D721Med (cell line): ENCODE measurements around the gene CSE1L.

ENCODE experiments used
- DNase-seq: peaks from one replicate; pipeline ENCODE4 v3.0.0; 2011; ENCODE audit warnings: low spot score; ENCODE audit not compliant: insufficient read length
- FAIRE-seq: peaks from 2 replicates; lab custom pipeline; 2011; peaks lifted over from hg19 to GRCh38; lab: Jason Lieb, UNC
- TF ChIP-seq, protein P1 (sequence below): IDR thresholded peaks from 2 replicates; pipeline ENCODE4 v1.5.1; 2012; ENCODE audit warnings: mild to moderate bottlenecking, control low read depth; ENCODE audit not compliant: insufficient read depth; ENCODE audit errors: missing control alignments

The CSE1L gene, protein sequence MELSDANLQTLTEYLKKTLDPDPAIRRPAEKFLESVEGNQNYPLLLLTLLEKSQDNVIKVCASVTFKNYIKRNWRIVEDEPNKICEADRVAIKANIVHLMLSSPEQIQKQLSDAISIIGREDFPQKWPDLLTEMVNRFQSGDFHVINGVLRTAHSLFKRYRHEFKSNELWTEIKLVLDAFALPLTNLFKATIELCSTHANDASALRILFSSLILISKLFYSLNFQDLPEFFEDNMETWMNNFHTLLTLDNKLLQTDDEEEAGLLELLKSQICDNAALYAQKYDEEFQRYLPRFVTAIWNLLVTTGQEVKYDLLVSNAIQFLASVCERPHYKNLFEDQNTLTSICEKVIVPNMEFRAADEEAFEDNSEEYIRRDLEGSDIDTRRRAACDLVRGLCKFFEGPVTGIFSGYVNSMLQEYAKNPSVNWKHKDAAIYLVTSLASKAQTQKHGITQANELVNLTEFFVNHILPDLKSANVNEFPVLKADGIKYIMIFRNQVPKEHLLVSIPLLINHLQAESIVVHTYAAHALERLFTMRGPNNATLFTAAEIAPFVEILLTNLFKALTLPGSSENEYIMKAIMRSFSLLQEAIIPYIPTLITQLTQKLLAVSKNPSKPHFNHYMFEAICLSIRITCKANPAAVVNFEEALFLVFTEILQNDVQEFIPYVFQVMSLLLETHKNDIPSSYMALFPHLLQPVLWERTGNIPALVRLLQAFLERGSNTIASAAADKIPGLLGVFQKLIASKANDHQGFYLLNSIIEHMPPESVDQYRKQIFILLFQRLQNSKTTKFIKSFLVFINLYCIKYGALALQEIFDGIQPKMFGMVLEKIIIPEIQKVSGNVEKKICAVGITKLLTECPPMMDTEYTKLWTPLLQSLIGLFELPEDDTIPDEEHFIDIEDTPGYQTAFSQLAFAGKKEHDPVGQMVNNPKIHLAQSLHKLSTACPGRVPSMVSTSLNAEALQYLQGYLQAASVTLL

DNA sequence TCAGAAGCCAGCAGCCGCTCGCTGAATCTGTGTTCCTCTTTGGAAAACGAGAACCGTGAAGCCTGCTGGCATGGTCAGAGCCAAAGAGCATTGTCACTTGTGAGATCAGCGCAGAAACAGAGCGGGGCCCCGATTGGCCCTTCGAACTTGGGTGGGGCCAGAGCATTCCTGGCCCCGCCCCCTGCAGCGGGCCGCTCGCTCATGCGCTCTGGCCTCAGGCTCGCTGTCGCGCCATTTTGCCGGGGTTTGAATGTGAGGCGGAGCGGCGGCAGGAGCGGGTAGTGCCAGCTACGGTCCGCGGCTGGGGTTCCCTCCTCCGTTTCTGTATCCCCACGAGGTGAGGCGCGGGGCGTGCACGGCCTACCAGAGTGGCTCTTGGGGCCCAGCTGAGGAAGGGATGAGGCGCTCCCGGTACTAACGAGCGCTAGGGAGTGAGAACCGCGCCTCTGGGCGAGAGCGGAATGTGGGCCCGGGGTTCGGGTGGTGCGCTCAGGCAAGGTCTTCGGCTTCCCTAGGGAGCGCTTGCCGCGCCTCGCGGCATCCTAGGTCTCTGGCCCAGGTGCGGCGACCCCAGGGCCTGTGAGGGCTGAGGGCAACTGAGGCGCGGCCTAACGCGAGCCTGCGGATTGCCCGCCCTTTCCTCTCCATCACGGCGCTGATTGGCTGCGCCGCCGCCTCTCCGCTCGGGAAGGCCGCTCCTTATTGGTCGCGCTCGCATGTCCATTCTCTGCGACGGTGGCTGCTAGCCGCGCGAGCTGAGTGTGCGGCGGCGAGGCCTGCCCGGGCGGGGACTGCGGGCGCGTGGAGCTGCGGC lies at the start of gene CSE1L:
Gene CSE1L (plus strand): TSS at position 226 of the 814 bp plus-strand sequence. CDS start 12,152 bp downstream, outside the sequence.
- TF ChIP-seq, protein P1, sequence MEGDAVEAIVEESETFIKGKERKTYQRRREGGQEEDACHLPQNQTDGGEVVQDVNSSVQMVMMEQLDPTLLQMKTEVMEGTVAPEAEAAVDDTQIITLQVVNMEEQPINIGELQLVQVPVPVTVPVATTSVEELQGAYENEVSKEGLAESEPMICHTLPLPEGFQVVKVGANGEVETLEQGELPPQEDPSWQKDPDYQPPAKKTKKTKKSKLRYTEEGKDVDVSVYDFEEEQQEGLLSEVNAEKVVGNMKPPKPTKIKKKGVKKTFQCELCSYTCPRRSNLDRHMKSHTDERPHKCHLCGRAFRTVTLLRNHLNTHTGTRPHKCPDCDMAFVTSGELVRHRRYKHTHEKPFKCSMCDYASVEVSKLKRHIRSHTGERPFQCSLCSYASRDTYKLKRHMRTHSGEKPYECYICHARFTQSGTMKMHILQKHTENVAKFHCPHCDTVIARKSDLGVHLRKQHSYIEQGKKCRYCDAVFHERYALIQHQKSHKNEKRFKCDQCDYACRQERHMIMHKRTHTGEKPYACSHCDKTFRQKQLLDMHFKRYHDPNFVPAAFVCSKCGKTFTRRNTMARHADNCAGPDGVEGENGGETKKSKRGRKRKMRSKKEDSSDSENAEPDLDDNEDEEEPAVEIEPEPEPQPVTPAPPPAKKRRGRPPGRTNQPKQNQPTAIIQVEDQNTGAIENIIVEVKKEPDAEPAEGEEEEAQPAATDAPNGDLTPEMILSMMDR: no peak
- no peak for FAIRE-seq
- peak; percentile 67 for DNase-seq

DNA sequence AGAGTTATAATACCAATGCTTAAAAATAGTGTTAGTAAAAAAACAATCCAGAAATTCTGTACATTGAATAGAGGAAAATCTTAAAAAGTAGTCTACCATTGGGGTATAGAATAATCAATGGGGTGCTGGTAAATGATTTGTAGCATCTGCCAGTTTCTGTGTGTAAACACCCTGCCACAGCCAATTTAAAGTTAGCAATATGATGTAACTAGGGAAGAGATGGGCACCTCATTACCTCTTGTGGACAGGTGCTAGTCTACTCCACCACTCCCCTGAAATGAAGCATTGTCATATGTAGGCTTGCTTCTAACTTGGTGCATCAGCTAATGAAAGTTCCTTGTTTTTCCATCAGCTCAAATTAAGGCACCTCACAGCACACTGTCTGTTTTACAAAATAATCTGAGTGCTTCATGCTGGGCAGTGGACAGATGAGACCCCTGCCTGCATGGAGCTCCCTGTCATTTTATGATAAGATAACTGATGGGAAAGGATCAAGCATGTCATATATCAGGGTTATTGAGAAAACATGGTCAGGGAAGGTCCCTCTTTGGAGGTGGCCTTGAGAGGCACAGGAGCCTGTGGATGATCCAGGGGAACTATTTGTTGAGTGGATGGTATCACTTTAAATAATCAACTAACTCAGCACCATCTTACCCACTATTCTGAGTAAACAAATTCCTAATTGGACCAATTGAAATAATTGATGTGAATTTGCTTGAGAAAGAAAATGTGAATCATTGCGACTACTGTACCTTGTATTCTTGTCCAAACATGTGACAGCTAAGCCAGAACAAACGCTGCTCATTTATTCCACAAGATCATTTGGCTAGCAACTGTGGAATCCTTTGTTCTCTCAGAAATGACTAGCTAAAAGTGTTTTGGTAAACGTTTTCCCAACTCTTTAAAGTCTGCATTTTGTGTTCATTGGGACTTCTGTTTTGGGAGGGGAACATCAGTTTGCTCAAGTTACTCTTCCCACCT lies 45.9 kb upstream of the CSE1L start:
- TF ChIP-seq, protein P1: no peak
- DNase-seq (no peak), FAIRE-seq (no peak)

DNA sequence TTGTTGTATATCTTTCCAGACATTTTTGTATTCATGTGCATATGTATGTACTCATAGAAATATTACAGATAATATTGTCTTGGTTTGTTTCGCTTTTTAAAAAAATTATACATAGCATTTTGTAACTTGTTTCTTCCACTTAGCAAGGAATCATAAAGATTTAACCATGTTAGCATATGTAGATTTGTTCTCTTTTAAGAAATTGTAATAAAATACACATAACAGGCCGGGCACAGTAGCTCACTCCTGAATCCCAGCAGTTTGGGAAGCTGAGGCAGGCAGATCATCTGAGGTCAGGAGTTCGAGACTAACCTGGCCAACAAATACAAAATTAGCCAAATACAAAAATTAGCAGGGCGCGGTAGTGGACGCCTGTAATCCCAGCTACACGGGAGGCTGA lies 44.4 kb upstream of the CSE1L start:
- TF ChIP-seq, protein P1: no peak
- DNase-seq: no peak
- FAIRE-seq: no peak

DNA sequence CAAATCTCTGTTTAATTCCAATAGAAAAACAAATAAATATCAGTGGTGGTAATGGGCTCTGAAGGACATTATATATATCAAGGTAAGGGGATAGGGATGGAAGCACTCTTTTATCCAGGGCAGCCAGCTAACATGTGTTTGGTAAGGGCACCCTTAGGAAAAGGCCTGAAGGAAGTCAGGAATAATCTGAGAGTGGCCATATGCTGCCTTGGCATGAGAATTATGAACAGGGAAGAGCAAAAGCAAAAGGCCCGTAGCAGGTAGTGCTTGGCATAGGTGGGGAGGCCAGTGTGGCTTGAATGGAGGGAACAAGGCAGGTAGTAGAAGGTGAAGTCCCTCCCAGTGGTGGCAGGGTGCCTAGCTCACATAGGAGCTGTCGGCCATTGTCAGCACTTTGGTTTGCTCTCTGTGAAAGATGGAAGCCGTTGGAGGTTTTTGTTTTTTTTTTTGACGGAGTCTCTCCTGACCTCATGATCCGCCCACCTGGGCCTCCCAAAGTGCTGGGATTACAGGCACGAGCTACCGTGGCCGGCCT lies 39.6 kb upstream of the CSE1L start:
- FAIRE-seq: no peak

DNA sequence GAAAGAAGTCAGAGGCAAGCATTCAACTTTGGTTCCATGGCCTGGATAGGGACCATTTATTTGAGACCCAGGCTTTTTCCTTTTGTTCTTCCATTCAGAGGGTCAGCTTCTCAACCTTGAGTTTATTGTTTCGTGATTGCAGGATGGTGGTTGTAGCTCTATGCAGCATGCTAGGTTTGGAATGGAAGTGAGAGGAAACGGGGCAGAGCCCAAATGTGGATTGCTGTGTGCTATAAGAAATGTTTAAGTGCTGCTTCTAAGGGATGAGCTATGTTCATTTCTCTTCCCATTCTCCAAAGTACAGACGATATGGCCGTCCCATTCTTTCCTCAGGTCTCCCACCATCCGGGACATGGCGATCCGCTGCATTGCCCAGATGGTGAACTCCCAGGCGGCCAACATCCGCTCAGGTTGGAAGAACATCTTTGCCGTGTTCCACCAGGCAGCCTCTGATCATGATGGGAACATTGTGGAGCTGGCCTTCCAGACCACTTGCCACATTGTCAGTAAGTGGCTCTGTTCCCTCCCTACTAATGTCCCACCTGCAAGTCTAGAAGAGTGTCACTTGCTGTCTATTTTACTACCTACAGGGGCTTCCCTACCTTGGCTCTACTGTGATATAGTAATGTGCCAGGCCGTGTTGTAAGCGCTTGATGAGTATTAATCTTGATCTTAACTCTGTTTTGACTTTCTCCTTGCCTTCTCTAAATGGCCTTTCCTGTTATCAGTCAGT lies 36.0 kb upstream of the CSE1L start:
- DNase-seq: no peak
- TF ChIP-seq, protein P1: no peak
- FAIRE-seq: no peak

More for the DNA sequence above, 39.6 kb upstream of the CSE1L start:
- DNase-seq: no peak
- TF ChIP-seq, protein P1: no peak
